ENCODE measurements around the gene CCS. TPM values are rescaled to one million over a fixed set of nuclear protein-coding genes. Genes with fewer than 3 reads are reported as not detected.
"Not testable (repeated sequence)": the region's sequence is repeated elsewhere in the genome, so short reads cannot be mapped to it uniquely, and the experiment has no call there.

CCS gene
- total RNA-seq, 2 donors from 2014 or later: 23.2 to 33.0 TPM

DNA sequence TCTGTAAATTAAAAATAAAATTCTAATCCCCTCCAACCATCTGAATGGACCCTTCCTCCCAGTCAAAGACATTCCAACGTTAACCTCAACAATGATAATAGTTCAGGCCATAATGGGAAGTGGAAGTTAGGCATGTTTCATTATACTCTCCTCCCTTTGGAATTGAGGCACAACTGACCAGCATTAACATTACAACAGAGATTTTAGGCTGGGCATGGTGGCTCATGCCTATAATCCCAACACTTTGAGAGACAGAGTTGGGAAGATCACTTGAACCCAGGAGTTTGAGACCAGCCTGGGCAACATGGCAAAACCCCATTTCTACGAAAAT lies 22.2 kb upstream of the CCS start:
- H3K36me3 Mint-ChIP-seq: no peaks in the 10 kb centered on the region
- no peak for DNase-seq (ENCODE audit: low spot score in 2 of 2)
- ATAC-seq: no peak
- H3K27ac Mint-ChIP-seq: no peak overlapping the region
- H3K9me3 Mint-ChIP-seq: no peaks in the 10 kb centered on the region

GRCh38 chr11:66579017-66579606 lies 13.9 kb upstream of the CCS start:
- peaks cover 0 to 6% of the 10 kb centered on the region in 2 donors for H3K36me3 Mint-ChIP-seq
- peaks cover 0 to 5% of the 10 kb centered on the region in 2 donors for H3K9me3 Mint-ChIP-seq
- ATAC-seq (peak; percentile 94 to 97), DNase-seq (ENCODE audit: low spot score in 2 of 2) (peak; percentile 83 to 87)
- H3K27ac Mint-ChIP-seq: no peak overlapping the region

DNA sequence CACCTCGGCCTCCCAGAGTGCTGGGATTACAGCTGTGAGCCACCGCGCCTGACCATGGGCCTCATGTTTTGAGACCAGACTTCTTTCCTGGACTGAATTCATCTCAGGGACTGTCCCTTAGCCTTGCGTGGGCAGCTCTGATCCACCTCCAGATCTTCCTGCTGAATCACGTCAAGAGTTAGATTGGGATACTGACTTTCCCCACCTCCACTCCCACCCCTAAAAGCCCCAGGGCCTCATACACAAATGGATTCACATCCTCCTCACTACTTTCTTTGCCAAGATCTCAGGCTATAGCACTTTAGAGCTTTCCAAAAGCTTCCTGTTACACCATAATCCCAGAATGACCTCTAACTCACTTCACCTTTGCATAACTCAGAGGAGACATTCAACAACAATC lies 12.2 kb upstream of the CCS start:
- DNase-seq (ENCODE audit: low spot score in 2 of 2) (no peak), ATAC-seq (peak in 1 of 2 donors; percentile 42)
- Mint-ChIP-seq H3K27ac (peak overlapping the region in 1 of 2 donors; percentile 24), H3K36me3 (peaks cover 0 to 6% of the 10 kb centered on the region in 2 donors), H3K9me3 (peaks cover 0 to 5% of the 10 kb centered on the region in 2 donors)

DNA sequence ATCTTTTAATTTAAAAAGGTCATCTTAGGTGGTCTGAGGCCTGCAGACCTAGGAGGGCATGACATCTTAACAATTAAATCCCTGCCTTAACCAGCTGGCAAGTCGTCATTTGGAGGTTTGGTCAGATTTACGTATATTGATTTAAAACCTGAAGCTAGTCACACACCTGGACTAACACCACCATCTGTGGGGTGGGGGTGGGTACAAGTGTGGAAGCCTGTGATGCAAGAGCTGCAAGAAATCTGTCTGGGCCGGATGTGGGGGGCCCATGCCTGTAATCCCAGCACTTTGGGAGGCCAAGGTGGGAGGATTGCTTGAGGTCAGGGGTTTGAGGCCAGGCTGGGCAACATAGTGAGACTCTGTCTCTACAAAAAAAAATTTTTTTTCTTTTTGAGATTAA lies 11.7 kb upstream of the CCS start:
- no peak for ATAC-seq
- H3K27ac Mint-ChIP-seq: peak overlapping the region in 1 of 2 donors; percentile 24

GRCh38 chr11:66582565-66583147 lies 10.3 kb upstream of the CCS start:
- H3K27ac Mint-ChIP-seq; DNase-seq (ENCODE audit: low spot score in 2 of 2); ATAC-seq; H3K9me3 Mint-ChIP-seq; H3K36me3 Mint-ChIP-seq: not testable (repeated sequence)

More for the DNA sequence above, 11.7 kb upstream of the CCS start:
- no peak for DNase-seq (ENCODE audit: low spot score in 2 of 2)
- H3K9me3 Mint-ChIP-seq: peaks cover 0 to 5% of the 10 kb centered on the region in 2 donors
- H3K36me3 Mint-ChIP-seq: peaks cover 0 to 6% of the 10 kb centered on the region in 2 donors

- H3K9me3 Mint-ChIP-seq; DNase-seq (ENCODE audit: low spot score in 2 of 2); ATAC-seq; H3K36me3 Mint-ChIP-seq: not testable (repeated sequence)
- peak overlapping the region in 1 of 2 donors; percentile 37 for H3K27ac Mint-ChIP-seq
Observed at GRCh38 chr11:66585447-66585846, 7.5 kb upstream of the CCS start.

GRCh38 chr11:66586136-66586535 lies 6.8 kb upstream of the CCS start:
- ATAC-seq (no peak), DNase-seq (ENCODE audit: low spot score in 2 of 2) (no peak)
- H3K27ac Mint-ChIP-seq: no peak overlapping the region
- H3K9me3 Mint-ChIP-seq: peaks cover 0 to 5% of the 10 kb centered on the region in 2 donors
- H3K36me3 Mint-ChIP-seq: peaks cover 0 to 6% of the 10 kb centered on the region in 2 donors

DNA sequence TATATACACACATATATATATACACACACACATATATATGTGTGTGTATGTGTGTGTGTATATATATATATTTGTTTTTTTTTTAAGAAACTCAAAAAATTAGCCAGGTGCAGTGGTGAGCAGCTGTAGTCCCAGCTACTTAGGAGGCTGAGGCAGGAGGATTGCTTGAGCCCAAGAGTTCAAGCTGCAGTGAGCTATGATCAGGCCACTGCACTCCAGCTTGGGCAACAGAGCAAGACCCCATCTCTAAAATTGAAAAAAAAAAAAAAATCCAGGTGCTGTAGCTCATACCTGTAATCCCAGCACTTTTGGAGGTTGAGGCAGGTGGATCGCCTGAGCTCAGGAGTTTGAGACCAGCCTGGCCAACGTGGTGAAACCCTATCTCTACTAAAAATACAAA lies 3.7 kb upstream of the CCS start:
- not testable (repeated sequence) for H3K36me3 Mint-ChIP-seq; DNase-seq (ENCODE audit: low spot score in 2 of 2); H3K27ac Mint-ChIP-seq; ATAC-seq; H3K9me3 Mint-ChIP-seq

DNA sequence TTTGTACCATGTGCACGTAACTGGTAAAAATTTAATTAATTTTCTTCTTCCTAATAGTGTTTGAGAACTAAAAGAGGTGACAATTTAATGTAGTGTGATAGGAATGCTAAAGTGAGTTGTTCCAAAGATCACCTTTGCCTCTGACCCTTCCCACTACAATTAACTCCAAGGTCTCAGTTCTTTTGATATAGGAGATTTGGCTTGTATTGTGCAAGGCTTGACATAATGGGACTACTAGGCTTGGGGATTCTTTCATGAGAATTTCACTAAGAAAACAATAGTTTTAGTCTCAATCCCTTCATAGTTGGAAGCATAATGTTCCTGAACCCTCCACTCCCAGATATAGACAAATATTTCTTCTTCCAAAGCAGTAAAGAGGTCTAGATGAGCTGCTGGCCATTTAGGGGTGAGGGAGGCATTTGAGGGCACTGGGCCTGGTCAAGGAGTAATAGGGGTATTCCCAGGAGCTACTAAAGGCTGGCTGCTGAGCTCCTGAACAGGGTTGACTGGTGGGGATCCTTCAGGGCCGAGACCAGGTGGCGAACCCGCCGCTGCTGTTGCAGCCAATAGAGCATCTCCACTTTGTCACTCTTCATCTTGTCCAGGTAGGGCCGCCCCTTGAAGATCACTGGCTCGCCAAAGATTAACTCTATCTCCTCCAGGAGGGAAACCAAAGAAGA lies 2.8 kb upstream of the CCS start:
- Mint-ChIP-seq H3K9me3 (no peaks in the 10 kb centered on the region), H3K27ac (no peak overlapping the region), H3K36me3 (peaks cover 5 to 6% of the 10 kb centered on the region in 2 donors)
- DNase-seq (ENCODE audit: low spot score in 2 of 2) (no peak), ATAC-seq (no peak)

GRCh38 chr11:66591175-66591574 lies 1.8 kb upstream of the CCS start:
- H3K9me3 Mint-ChIP-seq: no peaks in the 10 kb centered on the region
- no peak for DNase-seq (ENCODE audit: low spot score in 2 of 2)
- ATAC-seq: no peak
- H3K36me3 Mint-ChIP-seq: peaks cover 5 to 6% of the 10 kb centered on the region in 2 donors
- no peak overlapping the region for H3K27ac Mint-ChIP-seq

- no peak for DNase-seq (ENCODE audit: low spot score in 2 of 2)
Observed at GRCh38 chr11:66593303-66593635, 284 bp downstream of the CCS start.

GRCh38 chr11:66593650-66594049 lies 665 bp downstream of the CCS start:
- no peak for ATAC-seq
- no peak for DNase-seq (ENCODE audit: low spot score in 2 of 2)
- peaks cover 5 to 6% of the 10 kb centered on the region in 2 donors for H3K36me3 Mint-ChIP-seq
- H3K27ac Mint-ChIP-seq: peak overlapping the region; percentile 90 to 100
- no peaks in the 10 kb centered on the region for H3K9me3 Mint-ChIP-seq

More at GRCh38 chr11:66593303-66593635, 284 bp downstream of the CCS start:
- H3K9me3 Mint-ChIP-seq: no peaks in the 10 kb centered on the region
- peaks cover 5 to 6% of the 10 kb centered on the region in 2 donors for H3K36me3 Mint-ChIP-seq
- peak overlapping the region; percentile 90 to 100 for H3K27ac Mint-ChIP-seq
- peak; percentile 3 to 7 for ATAC-seq

DNA sequence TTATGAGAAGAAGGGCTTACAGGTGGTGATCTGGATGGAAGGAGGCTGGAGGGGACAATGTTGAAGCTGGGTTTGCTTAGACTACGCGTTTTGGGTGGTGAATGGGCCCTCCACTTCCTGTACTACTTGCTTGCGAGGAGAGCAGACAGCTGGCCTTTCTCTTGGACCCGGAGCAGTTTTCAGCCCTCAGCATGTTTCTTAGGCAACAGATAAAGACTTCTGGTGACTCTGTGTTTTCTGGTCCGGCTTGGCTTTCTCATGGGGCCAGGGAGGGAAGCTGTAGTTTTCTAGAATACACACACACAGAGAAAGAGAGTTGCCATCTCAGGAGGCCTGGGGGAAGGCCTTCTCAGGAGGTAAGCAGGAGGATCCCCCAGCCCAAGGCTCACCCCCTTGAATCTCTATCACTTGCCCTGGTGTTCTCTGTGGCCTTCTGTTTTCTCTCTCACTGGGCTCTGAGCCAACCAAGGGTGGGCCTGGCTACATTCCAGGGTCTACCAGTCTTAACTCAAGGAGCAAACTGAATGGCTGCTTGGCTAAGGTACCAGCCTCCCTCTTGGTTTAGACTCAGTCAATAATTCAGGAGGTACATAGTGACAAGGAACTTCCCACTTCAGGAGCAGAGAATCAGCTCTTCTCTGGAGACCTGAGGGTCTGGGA lies 2.4 kb downstream of the CCS start:
- DNase-seq (ENCODE audit: low spot score in 2 of 2): no peak
- peak overlapping the region; percentile 17 to 77 for H3K27ac Mint-ChIP-seq
- ATAC-seq: no peak
- H3K36me3 Mint-ChIP-seq: peaks cover 5 to 6% of the 10 kb centered on the region in 2 donors
- no peaks in the 10 kb centered on the region for H3K9me3 Mint-ChIP-seq

- Mint-ChIP-seq H3K27ac (no peak overlapping the region), H3K36me3 (no peaks in the 10 kb centered on the region), H3K9me3 (no peaks in the 10 kb centered on the region)
- no peak for ATAC-seq
- no peak for DNase-seq (ENCODE audit: low spot score in 2 of 2)
Observed at GRCh38 chr11:66598993-66599392, 6.0 kb downstream of the CCS start.

DNA sequence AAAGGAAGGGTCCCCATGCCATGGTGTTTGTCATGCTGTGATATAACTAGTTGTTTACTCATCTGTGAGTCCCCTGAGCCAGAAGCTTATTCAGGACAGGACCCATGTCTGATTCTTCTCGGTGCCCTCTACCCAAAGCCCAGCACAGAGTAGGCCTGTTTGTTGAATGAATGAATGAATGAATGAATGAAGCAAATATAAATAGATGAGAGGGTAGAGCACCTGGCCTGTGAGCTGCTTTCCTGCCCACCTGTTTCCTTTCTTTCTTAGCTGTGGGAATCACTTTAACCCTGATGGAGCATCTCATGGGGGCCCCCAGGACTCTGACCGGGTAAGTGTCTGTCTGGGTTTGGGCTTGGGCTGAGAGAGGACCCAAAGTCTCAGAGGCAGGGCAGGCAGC lies 7.2 kb downstream of the CCS start:
- ATAC-seq: no peak
- H3K27ac Mint-ChIP-seq: no peak overlapping the region

GRCh38 chr11:66600631-66601233 lies 7.7 kb downstream of the CCS start:
- ATAC-seq (no peak), DNase-seq (ENCODE audit: low spot score in 2 of 2) (no peak)
- Mint-ChIP-seq H3K27ac (peak overlapping the region in 1 of 2 donors; percentile 85), H3K9me3 (no peaks in the 10 kb centered on the region), H3K36me3 (peaks cover 4 to 5% of the 10 kb centered on the region in 2 donors)

More for the DNA sequence above, 7.2 kb downstream of the CCS start:
- Mint-ChIP-seq H3K9me3 (no peaks in the 10 kb centered on the region), H3K36me3 (peaks cover 4 to 5% of the 10 kb centered on the region in 2 donors)
- DNase-seq (ENCODE audit: low spot score in 2 of 2): no peak

DNA sequence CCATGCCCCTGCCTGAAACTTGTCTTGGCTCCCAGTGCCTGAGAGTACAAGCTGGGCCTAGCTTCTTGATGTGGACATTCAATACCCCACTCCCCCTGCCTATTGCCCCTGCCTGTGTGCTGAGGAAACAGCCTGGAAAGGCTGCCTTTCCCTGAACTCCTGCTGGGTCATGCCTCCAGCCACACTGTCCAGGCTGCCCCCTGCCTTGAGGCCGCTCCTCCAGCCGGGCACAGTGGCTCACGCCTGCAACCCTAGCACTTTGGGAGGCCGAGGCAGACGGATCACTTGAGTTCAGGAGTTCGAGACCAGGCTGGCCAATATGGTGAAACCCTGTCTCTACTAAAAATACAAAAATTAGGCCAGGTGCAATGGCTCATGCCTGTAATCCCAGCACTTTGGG lies 10.1 kb downstream of the CCS start:
- no peaks in the 10 kb centered on the region for H3K9me3 Mint-ChIP-seq
- peaks cover 4 to 5% of the 10 kb centered on the region in 2 donors for H3K36me3 Mint-ChIP-seq
- no peak for DNase-seq (ENCODE audit: low spot score in 2 of 2)
- H3K27ac Mint-ChIP-seq: peak overlapping the region in 1 of 2 donors; percentile 49
- no peak for ATAC-seq
